IMR-90 (cell line): ENCODE measurements around the gene ZNF219. TPM values are rescaled to one million over a fixed set of nuclear protein-coding genes. Genes with fewer than 3 reads are reported as not detected.

ENCODE experiments used
- ATAC-seq: fragments of 200-7000 bp; cut with Tn5 transposase; 2 replicates; pipeline ENCODE4 v1.9.1; 2020; ENCODE audit warnings: low read depth, mild to moderate bottlenecking, moderate library complexity
- BruUV-seq: library from RNA; stranded (reverse); fragments of 400-500 nt; replicated peaks from 2 replicates; lab custom pipeline; 2021; lab: Mats Ljungman, UMichigan
- CTCF ChIA-PET: fragments of 300-600 bp; formaldehyde crosslinking; extraction: SDS; loops from one replicate; lab custom pipeline; 2021; ENCODE audit warnings: antibody characterized with exemption; lab: Yijun Ruan, JAX
- POLR2A ChIA-PET: fragments of 300-600 bp; sonication (Branson Sonifier 250); formaldehyde crosslinking; loops from one replicate; lab custom pipeline; 2022; ENCODE audit warnings: antibody characterized with exemption; ENCODE audit not compliant: unreplicated experiment; lab: Charles Lee
- DNase-seq: peaks from one replicate; pipeline ENCODE4 v3.0.0; 2013
- H2AFZ ChIP-seq: replicated peaks from 2 replicates; pipeline ENCODE3; 2013; ENCODE audit warnings: low read length, mild to moderate bottlenecking; ENCODE audit not compliant: poor library complexity
- H2AK5ac ChIP-seq: 2 replicates; pipeline ENCODE4 v1.6.1; 2013; ENCODE audit warnings: low read depth, low read length, inconsistent platforms
- H2AK9ac ChIP-seq: replicated peaks from 2 replicates; pipeline ENCODE3; 2013; ENCODE audit warnings: mild to moderate bottlenecking, low read depth, low read length, moderate library complexity; ENCODE audit not compliant: poor library complexity
- H2BK120ac ChIP-seq: 2 replicates; pipeline ENCODE4 v1.6.1; 2013; ENCODE audit warnings: low read depth, low read length, inconsistent platforms
- H2BK15ac ChIP-seq: 3 replicates; pipeline ENCODE4 v1.6.1; 2013; ENCODE audit warnings: low read depth, low read length, inconsistent platforms
- H2BK20ac ChIP-seq: 2 replicates; pipeline ENCODE4 v1.6.1; 2013; ENCODE audit warnings: low read depth, mild to moderate bottlenecking, inconsistent platforms, low read length, moderate library complexity
- H2BK5ac ChIP-seq: 2 replicates; pipeline ENCODE4 v1.6.1; 2013; ENCODE audit warnings: mild to moderate bottlenecking, low read depth, low read length, inconsistent platforms; ENCODE audit not compliant: poor library complexity, severe bottlenecking
- H3K14ac ChIP-seq: replicated peaks from 2 replicates; pipeline ENCODE4 v1.6.1; 2013; ENCODE audit warnings: low read depth, low read length, inconsistent platforms
- H3K18ac ChIP-seq: 2 replicates; pipeline ENCODE4 v1.6.1; 2013; ENCODE audit warnings: low read depth, low read length, control low read depth
- H3K23ac ChIP-seq: 2 replicates; pipeline ENCODE4 v1.6.1; 2013; ENCODE audit warnings: low read depth, low read length, inconsistent platforms
- H3K27ac ChIP-seq: 2 replicates; pipeline ENCODE4 v1.5.1; 2013; ENCODE audit warnings: mild to moderate bottlenecking, control low read depth, low read length; ENCODE audit not compliant: insufficient read depth
- H3K27me3 ChIP-seq: 2 replicates; pipeline ENCODE4 v1.6.1; 2013; ENCODE audit warnings: low read length; ENCODE audit not compliant: control insufficient read depth, insufficient read depth
- H3K36me3 ChIP-seq: 2 replicates; pipeline ENCODE4 v1.6.1; 2013; ENCODE audit warnings: low read length, mixed read lengths; ENCODE audit not compliant: control insufficient read depth, insufficient read depth
- H3K4ac ChIP-seq: 2 replicates; pipeline ENCODE4 v1.6.1; 2013; ENCODE audit warnings: low read depth, low read length, inconsistent platforms
- H3K4me1 ChIP-seq: 2 replicates; pipeline ENCODE4 v1.6.1; 2013; ENCODE audit warnings: low read length, mixed read lengths; ENCODE audit not compliant: control insufficient read depth, insufficient read depth
- H3K4me2 ChIP-seq: 2 replicates; pipeline ENCODE4 v1.6.1; 2013; ENCODE audit warnings: low read depth, mild to moderate bottlenecking, control low read depth, low read length, moderate library complexity
- H3K4me3 ChIP-seq: 2 replicates; pipeline ENCODE4 v1.5.1; 2013; ENCODE audit warnings: low read depth, mild to moderate bottlenecking, control low read depth, low read length, moderate library complexity; ENCODE audit not compliant: insufficient read depth
- H3K56ac ChIP-seq: 2 replicates; pipeline ENCODE4 v1.6.1; 2013; ENCODE audit warnings: low read length, inconsistent platforms; ENCODE audit not compliant: insufficient read depth; ENCODE audit errors: extremely low read depth
- H3K79me1 ChIP-seq, 2 experiments: 2 replicates each; pipeline ENCODE4 v1.6.1; 2013; ENCODE audit warnings: low read length in 2 of 2, inconsistent platforms in 1 of 2, low read depth in 1 of 2
- H3K9ac ChIP-seq: 2 replicates; pipeline ENCODE4 v1.6.1; 2013; ENCODE audit warnings: low read depth, low read length, control low read depth
- H3K9me1 ChIP-seq: 2 replicates; pipeline ENCODE4 v1.6.1; 2013; ENCODE audit warnings: low read length, inconsistent platforms; ENCODE audit not compliant: insufficient read depth
- H3K9me3 ChIP-seq: 2 replicates; pipeline ENCODE4 v1.6.1; 2013; ENCODE audit warnings: low read length; ENCODE audit not compliant: control insufficient read depth, insufficient read depth
- H4K20me1 ChIP-seq: 2 replicates; pipeline ENCODE4 v1.6.1; 2013; ENCODE audit warnings: low read length, inconsistent platforms; ENCODE audit not compliant: insufficient read depth
- H4K5ac ChIP-seq: 2 replicates; pipeline ENCODE4 v1.6.1; 2013; ENCODE audit warnings: mild to moderate bottlenecking, low read depth, low read length, control low read depth
- H4K8ac ChIP-seq, 2 experiments: 2 replicates each; pipeline ENCODE4 v1.6.1; 2013; ENCODE audit warnings: low read depth in 2 of 2, low read length in 2 of 2, control low read depth in 1 of 2, inconsistent platforms in 1 of 2
- H4K91ac ChIP-seq: 2 replicates; pipeline ENCODE4 v1.6.1; 2013; ENCODE audit warnings: low read depth, low read length, inconsistent platforms; ENCODE audit not compliant: insufficient read depth
- BHLHE40 ChIP-seq: fragments of 150-350 bp; IDR thresholded peaks from 2 replicates; pipeline ENCODE4 v1.6.1; 2016; ENCODE audit warnings: mild to moderate bottlenecking, low read depth, low read length
- CEBPB ChIP-seq: IDR thresholded peaks from 2 replicates; pipeline ENCODE4 v1.6.1; 2012; ENCODE audit warnings: low read depth, low read length, improper control_type of control experiment
- CHD1 ChIP-seq: IDR thresholded peaks from 2 replicates; pipeline ENCODE4 v1.6.1; 2012; ENCODE audit warnings: low read depth, low read length, improper control_type of control experiment
- CTCF ChIP-seq: conservative IDR thresholded peaks from 2 replicates; pipeline ENCODE4 v1.5.1; 2012; ENCODE audit warnings: mild to moderate bottlenecking, low read depth, low read length, improper control_type of control experiment
- ELK1 ChIP-seq: fragments of 150-350 bp; IDR thresholded peaks from 2 replicates; pipeline ENCODE4 v1.6.1; 2016; ENCODE audit warnings: low read depth, mild to moderate bottlenecking, low read length, moderate library complexity, borderline replicate concordance
- FOS ChIP-seq: fragments of 150-350 bp; IDR thresholded peaks from 2 replicates; pipeline ENCODE4 v1.6.1; 2016; ENCODE audit warnings: low read depth, low read length
- MAZ ChIP-seq: IDR thresholded peaks from 2 replicates; pipeline ENCODE4 v1.6.1; 2012; ENCODE audit warnings: low read depth, mild to moderate bottlenecking, low read length, improper control_type of control experiment, moderate library complexity, borderline replicate concordance
- MXI1 ChIP-seq: IDR thresholded peaks from 2 replicates; pipeline ENCODE4 v1.6.1; 2012; ENCODE audit warnings: low read depth, mild to moderate bottlenecking, low read length, moderate library complexity, borderline replicate concordance
- RAD21 ChIP-seq: IDR thresholded peaks from 2 replicates; pipeline ENCODE4 v1.6.1; 2012; ENCODE audit warnings: low read length, improper control_type of control experiment
- RCOR1 ChIP-seq: IDR thresholded peaks from 2 replicates; pipeline ENCODE4 v1.6.1; 2012; ENCODE audit warnings: mild to moderate bottlenecking, low read length, improper control_type of control experiment; ENCODE audit not compliant: insufficient replicate concordance
- RFX5 ChIP-seq: IDR thresholded peaks from 2 replicates; pipeline ENCODE4 v1.8.0; 2012; ENCODE audit warnings: low read depth, mild to moderate bottlenecking, low read length, moderate library complexity
- USF2 ChIP-seq: fragments of 150-350 bp; IDR thresholded peaks from 2 replicates; pipeline ENCODE4 v1.6.1; 2017; ENCODE audit warnings: mild to moderate bottlenecking, antibody characterized with exemption, low read length, low read depth
- WGBS, 2 experiments: methylation state at CpG; one replicate each; pipeline versions ENCODE4 v1.1.5 to v1.1.7; 2013; ENCODE audit warnings: missing lambda C conversion rate in 2 of 2; ENCODE audit not compliant: insufficient read length in 1 of 2; ENCODE audit errors: extremely low coverage in 2 of 2; 5-methylcytosine and 5-hydroxymethylcytosine counted together
- dilution Hi-C: fragments of 300-500 bp; cut with HindIII; formaldehyde crosslinking; loops from one replicate; pipeline ENCODE4 v1.14.3; 2018; ENCODE audit warnings: low sequenced_read_pairs; ENCODE audit not compliant: unreplicated experiment
- in situ Hi-C: fragments of 300-500 bp; cut with MboI; formaldehyde crosslinking; loops from 3 replicates; pipeline ENCODE4 v1.14.3; 2019; ENCODE audit warnings: low sequenced_read_pairs, inconsistent platforms, mixed read lengths
- intact Hi-C: fragments of 100-400 bp; cut with micrococcal nuclease; formaldehyde crosslinking; loops from 2 replicates; pipeline ENCODE4 v1.10.0; 2022
- polyA plus RNA-seq, 3 experiments: library from polyadenylated mRNA; depleted of rRNA; stranded (reverse); fragments of >200 nt; gene quantifications; 2 replicates each; pipeline ENCODE4 v1.2.3, GENCODE V29; 2012; ENCODE audit warnings: low replicate concordance in 1 of 3
- total RNA-seq: library from RNA; depleted of rRNA; stranded (reverse); fragments of >200 nt; gene quantifications from 2 replicates; pipeline ENCODE4 v1.2.3, GENCODE V29; 2012

ZNF219 gene
- total and polyA plus RNA-seq, 2 of the 4 experiments (the other 2 are of a cell fraction) = 0.90 to 3.8 TPM

GRCh38 chr14:21106176-21106497 is 7.7 kb upstream of the ZNF219 start:
- H2AK9ac ChIP-seq = no peak overlapping the region
- no peak overlapping the region for H3K18ac ChIP-seq
- intact Hi-C loops (loop anchor here (5.0 kb wide), 1 partner anchor 409 kb away; no protein-coding TSS in a partner anchor), dilution Hi-C loops (no loop called here), in situ Hi-C loops (no loop called here)
- peak overlapping the region; percentile 14; the same call in 1 of the 2 replicates for H3K4me2 ChIP-seq
- H2AFZ ChIP-seq = peak overlapping the region; percentile 73
- H3K27me3 ChIP-seq = no peaks in the 10 kb centered on the region
- H3K36me3 ChIP-seq = no peaks in the 10 kb centered on the region
- no peak overlapping the region for H2BK15ac ChIP-seq
- H4K5ac ChIP-seq = no peak overlapping the region; the same call in 1 of the 2 replicates
- no peak for TF ChIP-seq ELK1
- no peak for TF ChIP-seq RCOR1
- no peak for TF ChIP-seq CTCF
- TF ChIP-seq MAZ = no peak
- TF ChIP-seq BHLHE40 = no peak
- no peak for TF ChIP-seq RAD21
- no peak for TF ChIP-seq RFX5
- TF ChIP-seq CHD1 = no peak
- no peak for TF ChIP-seq FOS
- no peak for TF ChIP-seq USF2
- no peak for TF ChIP-seq MXI1
- no peak for TF ChIP-seq CEBPB
- no peaks in the 10 kb centered on the region for H3K79me1 ChIP-seq
- H3K23ac ChIP-seq = no peak overlapping the region
- H4K91ac ChIP-seq = no peak overlapping the region
- 40% methylated on average over 1 of the region's 4 CpGs; no CpG with 5 or more reads in 1 of the 2 experiments for WGBS, 2 experiments
- CTCF ChIA-PET = interaction anchor here (0.9 to 4.2 kb wide), 3 partner anchors 13 to 91 kb away, joined by 3 to 44 read pairs (median 23); no protein-coding TSS in a partner anchor
- no peaks in the 10 kb centered on the region for H4K20me1 ChIP-seq
- H2BK5ac ChIP-seq = no peak overlapping the region
- DNase-seq = no peak
- H2BK120ac ChIP-seq = no peak overlapping the region
- H2AK5ac ChIP-seq = no peak overlapping the region
- POLR2A ChIA-PET = no interaction called here
- H3K4me1 ChIP-seq = peaks cover 4% of the 10 kb centered on the region
- H3K56ac ChIP-seq = no peak overlapping the region
- H3K9ac ChIP-seq = 0 out of 2 replicates have a peak overlapping the region, but pooled peaks have one; percentile 2
- no peak for ATAC-seq
- no TSS peak for BruUV-seq
- H3K4ac ChIP-seq = peak overlapping the region; percentile 29; the same call in 1 of the 2 replicates
- no peak overlapping the region for H3K14ac ChIP-seq
- no peak overlapping the region; the same call in 1 of the 2 replicates for H2BK20ac ChIP-seq
- no peak overlapping the region for H3K4me3 ChIP-seq
- no peaks in the 10 kb centered on the region for H3K9me3 ChIP-seq
- peaks cover 2% of the 10 kb centered on the region; the same call in 1 of the 2 replicates for H3K9me1 ChIP-seq
- peak overlapping the region; percentile 7 to 52; a peak in 2 of 4 replicates for H4K8ac ChIP-seq
- peak overlapping the region; percentile 8; the same call in 1 of the 2 replicates for H3K27ac ChIP-seq
